Progenitor cell of endocrine pancreas (in vitro differentiated cells): ENCODE measurements around the gene HS3ST3B1. TPM values are rescaled to one million over a fixed set of nuclear protein-coding genes. Genes with fewer than 3 reads are reported as not detected.

ENCODE experiments used
- DNase-seq: peaks from one replicate; pipeline ENCODE4 v3.0.0; 2021; ENCODE audit warnings: low spot score; ENCODE audit not compliant: unreplicated experiment
- H3K27ac Mint-ChIP-seq: 2 replicates; pipeline ENCODE4 v1.8.0; 2021; ENCODE audit warnings: mild to moderate bottlenecking, moderate library complexity, mixed read lengths
- H3K27me3 Mint-ChIP-seq: 2 replicates; pipeline ENCODE4 v1.8.0; 2021; ENCODE audit warnings: mixed read lengths
- H3K36me3 Mint-ChIP-seq: 2 replicates; pipeline ENCODE4 v1.8.0; 2022; ENCODE audit warnings: mixed read lengths; ENCODE audit not compliant: insufficient read depth
- H3K4me1 Mint-ChIP-seq: 2 replicates; pipeline ENCODE4 v1.8.0; 2021; ENCODE audit warnings: low read depth, mixed read lengths
- H3K4me3 Mint-ChIP-seq: 2 replicates; pipeline ENCODE4 v1.8.0; 2021; ENCODE audit warnings: low read depth, mild to moderate bottlenecking, moderate library complexity, mixed read lengths
- H3K9me3 Mint-ChIP-seq: 2 replicates; pipeline ENCODE4 v1.8.0; 2021; ENCODE audit warnings: low read depth, mixed read lengths
- total RNA-seq: library from RNA; stranded (reverse); gene quantifications from 2 replicates; pipeline ENCODE4 v1.2.1, GENCODE V29; 2021
- TF ChIP-seq, protein P1 (sequence below): fragments of 200-600 bp; sonication (generic); IDR thresholded peaks from one replicate; pipeline ENCODE4 v1.5.0; 2021; ENCODE audit warnings: antibody characterized with exemption, mild to moderate bottlenecking; ENCODE audit not compliant: unreplicated experiment

Gene HS3ST3B1
- total RNA-seq, 1 donor from 2014 or later, result 16.7 TPM

GRCh38 chr17:14334919-14335318 lies 34.0 kb downstream of the HS3ST3B1 start:
- Mint-ChIP-seq H3K4me1 (peaks cover 20% of the 10 kb centered on the region), H3K9me3 (no peaks in the 10 kb centered on the region), H3K36me3 (peaks cover 3% of the 10 kb centered on the region), H3K4me3 (no peak overlapping the region), H3K27me3 (no peaks in the 10 kb centered on the region), H3K27ac (no peak overlapping the region)
- no peak for DNase-seq
- TF ChIP-seq, protein P1, sequence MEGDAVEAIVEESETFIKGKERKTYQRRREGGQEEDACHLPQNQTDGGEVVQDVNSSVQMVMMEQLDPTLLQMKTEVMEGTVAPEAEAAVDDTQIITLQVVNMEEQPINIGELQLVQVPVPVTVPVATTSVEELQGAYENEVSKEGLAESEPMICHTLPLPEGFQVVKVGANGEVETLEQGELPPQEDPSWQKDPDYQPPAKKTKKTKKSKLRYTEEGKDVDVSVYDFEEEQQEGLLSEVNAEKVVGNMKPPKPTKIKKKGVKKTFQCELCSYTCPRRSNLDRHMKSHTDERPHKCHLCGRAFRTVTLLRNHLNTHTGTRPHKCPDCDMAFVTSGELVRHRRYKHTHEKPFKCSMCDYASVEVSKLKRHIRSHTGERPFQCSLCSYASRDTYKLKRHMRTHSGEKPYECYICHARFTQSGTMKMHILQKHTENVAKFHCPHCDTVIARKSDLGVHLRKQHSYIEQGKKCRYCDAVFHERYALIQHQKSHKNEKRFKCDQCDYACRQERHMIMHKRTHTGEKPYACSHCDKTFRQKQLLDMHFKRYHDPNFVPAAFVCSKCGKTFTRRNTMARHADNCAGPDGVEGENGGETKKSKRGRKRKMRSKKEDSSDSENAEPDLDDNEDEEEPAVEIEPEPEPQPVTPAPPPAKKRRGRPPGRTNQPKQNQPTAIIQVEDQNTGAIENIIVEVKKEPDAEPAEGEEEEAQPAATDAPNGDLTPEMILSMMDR, result no peak

- DNase-seq, result no peak
- Mint-ChIP-seq H3K4me1 (peaks cover 13% of the 10 kb centered on the region), H3K27me3 (peaks cover 2% of the 10 kb centered on the region), H3K4me3 (no peak overlapping the region), H3K36me3 (peaks cover 3% of the 10 kb centered on the region), H3K9me3 (no peaks in the 10 kb centered on the region), H3K27ac (no peak overlapping the region)
- TF ChIP-seq, protein P1, result no peak
Observed at GRCh38 chr17:14336418-14336817, 35.5 kb downstream of the HS3ST3B1 start.

- no peak for DNase-seq
- Mint-ChIP-seq H3K4me1 (peaks cover 19% of the 10 kb centered on the region), H3K4me3 (no peak overlapping the region), H3K36me3 (peaks cover 3% of the 10 kb centered on the region), H3K27ac (no peak overlapping the region), H3K27me3 (peaks cover 2% of the 10 kb centered on the region), H3K9me3 (no peaks in the 10 kb centered on the region)
- TF ChIP-seq, protein P1, result no peak
Observed at GRCh38 chr17:14337596-14338079, 36.8 kb downstream of the HS3ST3B1 start.

DNA sequence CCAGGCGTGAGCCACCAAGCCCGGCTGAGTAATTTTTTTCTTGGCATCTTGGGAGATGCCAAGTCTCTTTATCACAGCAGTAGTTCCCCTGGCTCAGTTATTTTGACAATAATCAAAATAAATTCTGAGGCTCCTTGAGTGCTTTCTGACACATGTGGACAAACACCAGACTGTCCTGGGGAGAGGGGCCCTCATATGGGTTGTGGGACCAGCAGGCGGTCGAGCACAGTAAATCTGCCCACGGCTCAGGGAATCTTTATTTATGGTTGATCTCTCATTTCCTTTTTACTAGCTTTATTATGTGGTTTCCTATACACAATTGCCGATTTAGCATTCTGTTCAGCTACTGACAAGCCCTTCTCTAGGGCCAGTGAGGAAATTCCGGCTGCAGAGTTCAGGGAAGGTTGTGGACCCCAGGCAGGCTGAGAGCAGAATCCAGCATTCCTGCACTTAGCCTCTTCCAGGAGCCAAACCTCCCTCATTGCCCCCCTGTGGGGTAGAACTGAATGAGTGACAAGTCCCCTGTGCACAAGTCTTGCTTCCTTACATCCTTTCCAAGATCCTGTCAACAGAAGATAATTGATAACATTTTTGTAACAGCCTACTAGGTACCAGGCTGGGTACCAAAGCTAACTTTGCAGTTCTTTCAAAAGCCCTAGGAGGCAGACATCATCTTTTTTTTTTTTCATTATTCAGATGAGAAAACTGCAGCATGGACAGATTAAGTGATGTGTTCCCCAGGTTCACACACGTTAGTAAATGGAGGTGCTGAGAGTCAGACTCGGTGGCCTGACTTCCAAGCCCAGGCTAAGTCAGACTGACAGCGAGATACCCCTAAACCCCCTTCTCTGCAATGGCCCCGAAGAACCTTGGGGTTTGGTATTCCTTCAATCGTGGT lies 40.2 kb downstream of the HS3ST3B1 start:
- no peak overlapping the region for H3K4me3 Mint-ChIP-seq
- DNase-seq, result no peak
- H3K36me3 Mint-ChIP-seq, result peaks cover 9% of the 10 kb centered on the region
- H3K9me3 Mint-ChIP-seq, result no peaks in the 10 kb centered on the region
- H3K27ac Mint-ChIP-seq, result no peak overlapping the region
- H3K4me1 Mint-ChIP-seq, result peaks cover 19% of the 10 kb centered on the region
- H3K27me3 Mint-ChIP-seq, result peaks cover 2% of the 10 kb centered on the region
- TF ChIP-seq, protein P1, result no peak

DNA sequence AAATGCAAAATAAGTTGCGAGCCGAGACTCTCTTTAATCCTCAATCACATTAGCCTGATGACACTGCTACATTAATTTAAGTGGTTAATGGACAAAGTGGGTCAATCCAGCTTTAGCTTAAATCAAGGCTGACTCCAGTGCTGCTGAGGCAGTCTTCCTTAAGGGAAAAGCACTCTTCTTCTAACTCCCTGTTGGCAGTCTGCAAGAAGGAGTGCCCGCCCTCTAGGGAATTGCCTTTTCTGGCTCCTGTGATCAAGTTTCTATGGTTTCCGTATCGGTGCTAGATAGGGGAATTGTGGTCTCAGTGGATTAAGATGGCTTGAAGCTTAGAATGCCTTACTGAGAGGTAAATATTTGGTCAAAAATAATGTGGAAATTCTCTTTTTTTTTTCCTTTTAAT lies 41.0 kb downstream of the HS3ST3B1 start:
- TF ChIP-seq, protein P1, result no peak
- no peak overlapping the region for H3K27ac Mint-ChIP-seq

More for the DNA sequence above, 41.0 kb downstream of the HS3ST3B1 start:
- Mint-ChIP-seq H3K4me1 (peaks cover 14% of the 10 kb centered on the region), H3K36me3 (peaks cover 11% of the 10 kb centered on the region), H3K4me3 (no peak overlapping the region), H3K9me3 (no peaks in the 10 kb centered on the region), H3K27me3 (peaks cover 2% of the 10 kb centered on the region)
- DNase-seq, result no peak
